Stimulated activated CD8-positive, alpha-beta memory T cell treated with anti-CD3 and anti-CD28 coated beads, Interleukin-7, amount 100 ng/mL, for 48 hours (primary cell): ENCODE measurements around the gene PIK3C2G.

ENCODE experiments used
- DNase-seq, 2 donors: peaks; one replicate each; pipeline ENCODE4 v3.0.0-alpha.2; 2020; ENCODE audit warnings: low read depth in 1 of 2; ENCODE audit errors: extremely low read depth in 1 of 2

The PIK3C2G gene

DNA sequence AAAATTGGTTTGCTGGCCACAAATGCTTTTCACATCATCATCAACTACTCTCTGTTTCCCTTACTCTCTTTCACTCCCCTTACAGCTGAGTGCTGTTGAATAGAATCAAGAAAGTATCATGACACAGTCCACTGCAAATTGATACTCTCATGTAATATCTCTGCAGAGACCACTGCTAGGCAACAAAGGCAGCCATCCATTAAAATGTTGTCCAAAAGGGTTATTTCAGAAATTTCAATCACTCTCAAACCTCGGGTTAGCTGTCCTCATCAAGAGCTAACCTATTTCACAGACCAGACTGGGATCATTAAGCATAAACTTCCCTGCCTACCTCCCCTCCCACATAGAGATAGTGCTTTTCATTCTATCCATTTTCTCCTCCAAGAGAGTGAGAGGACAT, 289.8 kb downstream of the PIK3C2G start:
- no peak for DNase-seq

DNA sequence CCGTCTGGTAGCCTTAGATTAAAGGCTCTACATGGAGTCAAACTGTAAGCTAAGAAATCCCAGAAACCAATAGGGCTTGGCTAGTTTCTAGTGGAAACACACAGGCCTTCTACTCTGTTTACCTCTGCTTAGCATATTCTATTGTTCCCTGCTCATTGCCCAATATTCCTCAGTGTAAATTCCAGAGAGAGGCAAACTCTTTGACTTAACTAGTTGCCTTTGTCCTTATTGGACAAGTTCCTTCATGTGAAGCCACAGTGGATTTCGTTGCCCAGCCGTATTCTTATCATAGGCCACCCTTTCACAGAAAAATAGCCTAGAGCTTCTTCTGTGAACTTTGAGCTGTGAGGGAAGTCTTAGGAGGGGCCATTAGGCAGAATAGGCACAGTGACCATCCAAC, 290.4 kb downstream of the PIK3C2G start:
- no peak for DNase-seq

GRCh38 chr12:18552829-18553228, 291.5 kb downstream of the PIK3C2G start:
- no peak for DNase-seq

GRCh38 chr12:18556161-18556560, 294.8 kb downstream of the PIK3C2G start:
- DNase-seq: no peak

DNA sequence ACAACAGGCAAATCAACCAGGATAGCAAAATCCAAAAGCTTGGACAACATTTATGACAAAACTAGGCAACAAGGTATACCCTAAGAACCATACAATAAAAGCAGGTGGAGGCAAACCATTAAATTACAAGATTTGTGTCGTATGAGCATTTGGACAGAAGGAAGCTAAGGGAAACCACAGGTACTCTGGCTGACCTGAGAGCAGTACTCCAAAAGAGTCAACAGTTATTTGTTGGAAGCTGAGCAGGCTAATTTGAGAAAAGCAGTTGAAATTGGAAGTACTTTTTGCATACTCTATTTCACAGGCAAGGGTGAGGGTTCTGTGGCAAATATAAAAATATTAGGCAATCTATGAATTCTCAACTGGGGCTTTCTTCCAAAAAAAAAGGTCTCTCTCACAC, 297.9 kb downstream of the PIK3C2G start:
- no peak for DNase-seq

- no peak for DNase-seq
Measured at GRCh38 chr12:18562531-18562930, 301.2 kb downstream of the PIK3C2G start.

GRCh38 chr12:18564306-18564705, 303.0 kb downstream of the PIK3C2G start:
- no peak for DNase-seq

- DNase-seq: no peak
Measured at GRCh38 chr12:18567787-18568186, 306.5 kb downstream of the PIK3C2G start.

GRCh38 chr12:18570543-18570942, 309.2 kb downstream of the PIK3C2G start:
- DNase-seq: no peak

DNA sequence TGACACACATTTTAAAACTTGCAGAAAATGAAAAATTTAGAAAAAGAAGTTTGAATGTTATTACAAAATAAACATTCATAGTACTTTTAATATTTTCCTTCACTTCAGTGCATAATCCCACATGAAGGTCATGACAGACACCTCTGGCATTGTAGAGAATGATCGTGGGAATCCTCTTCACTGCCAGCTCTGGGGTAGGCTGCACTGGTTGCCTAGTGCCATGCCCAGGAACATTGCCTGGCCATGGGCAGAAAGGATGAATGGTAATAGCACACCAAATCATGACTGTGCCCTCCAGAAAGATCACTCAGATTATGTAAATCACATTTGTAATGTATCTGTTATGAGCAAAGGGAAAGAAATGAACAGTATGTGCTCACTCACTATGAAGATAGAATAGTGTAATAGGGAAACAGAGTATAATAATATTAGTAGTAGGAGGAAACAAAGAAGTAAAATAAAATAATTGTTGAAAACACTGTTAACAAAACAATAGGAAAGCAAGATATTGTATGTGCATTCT, 314.8 kb downstream of the PIK3C2G start:
- no peak for DNase-seq

GRCh38 chr12:18576648-18577047, 315.3 kb downstream of the PIK3C2G start:
- DNase-seq: no peak

DNA sequence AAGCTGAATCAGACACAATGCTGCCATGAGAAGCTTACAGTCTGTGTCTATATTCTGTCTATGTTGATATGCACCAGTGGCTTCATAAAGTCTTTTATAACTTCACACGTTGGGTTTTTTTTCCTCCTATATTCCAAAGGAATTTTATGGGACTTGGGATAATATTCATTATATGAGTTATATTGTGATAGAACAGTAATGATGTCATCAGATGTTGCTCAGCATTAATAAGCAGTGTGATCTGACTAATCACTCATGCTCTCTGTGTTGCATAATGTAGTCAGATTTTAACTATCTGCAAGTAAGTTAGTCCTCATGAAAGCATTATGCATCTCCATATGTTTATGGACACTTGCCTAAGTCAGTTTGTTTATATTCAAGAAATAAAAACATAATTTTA, 316.9 kb downstream of the PIK3C2G start:
- no peak for DNase-seq

- DNase-seq: no peak
Measured at GRCh38 chr12:18580291-18580690, 319.0 kb downstream of the PIK3C2G start.

- DNase-seq: no peak
Measured at GRCh38 chr12:18580706-18581105, 319.4 kb downstream of the PIK3C2G start.

DNA sequence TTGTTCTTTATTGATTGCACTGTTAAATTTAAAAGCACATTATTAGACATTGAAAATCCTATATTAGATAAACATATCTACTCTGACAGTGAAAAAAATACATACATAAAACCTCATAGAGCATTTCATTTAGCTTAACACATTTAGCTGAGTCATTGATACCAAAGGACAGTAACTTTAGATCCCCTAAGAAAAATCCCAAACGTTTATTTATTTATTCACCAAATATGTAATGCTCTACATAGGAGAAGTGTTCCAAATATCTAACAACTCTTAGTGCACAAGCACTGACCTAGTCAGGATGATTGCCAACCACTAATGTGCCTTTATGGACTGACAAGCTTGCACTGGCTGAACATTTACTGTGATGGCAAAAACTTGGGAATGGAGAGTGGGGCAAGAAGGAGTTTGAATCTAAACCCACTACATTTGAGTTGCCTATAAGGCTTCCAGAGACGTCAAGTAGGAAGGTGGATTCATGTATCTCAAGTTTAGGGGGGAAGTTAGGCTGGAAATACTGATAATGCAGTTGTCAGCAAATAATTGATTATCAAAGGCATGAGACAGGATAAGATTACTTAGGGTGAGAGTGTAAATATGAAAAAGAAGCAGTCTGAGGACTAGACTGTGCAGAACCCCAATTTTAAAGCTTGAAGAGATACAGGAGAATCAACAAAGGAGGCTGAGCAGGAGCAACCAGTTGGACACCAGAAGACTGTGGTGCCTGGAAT, 320.1 kb downstream of the PIK3C2G start:
- DNase-seq: no peak

GRCh38 chr12:18583655-18584054, 322.3 kb downstream of the PIK3C2G start:
- DNase-seq: no peak

DNA sequence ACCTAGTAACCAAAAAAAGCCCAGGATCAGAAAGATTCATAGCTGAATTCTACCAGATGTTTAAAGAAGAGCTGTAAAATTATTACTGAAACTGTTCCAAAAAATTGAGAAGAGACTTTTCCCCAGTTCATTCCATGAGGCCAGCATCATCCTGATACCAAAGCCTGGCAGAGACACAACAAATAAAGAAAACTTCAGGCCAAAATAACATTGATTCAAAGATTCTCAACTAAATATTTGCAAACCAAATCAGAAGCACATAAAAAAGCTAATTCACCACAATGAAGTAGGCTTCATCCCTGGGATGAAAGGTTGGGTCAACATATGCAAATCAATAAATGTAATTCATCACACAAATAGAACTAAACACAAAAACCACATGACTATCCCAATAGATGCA, 325.3 kb downstream of the PIK3C2G start:
- no peak for DNase-seq

DNA sequence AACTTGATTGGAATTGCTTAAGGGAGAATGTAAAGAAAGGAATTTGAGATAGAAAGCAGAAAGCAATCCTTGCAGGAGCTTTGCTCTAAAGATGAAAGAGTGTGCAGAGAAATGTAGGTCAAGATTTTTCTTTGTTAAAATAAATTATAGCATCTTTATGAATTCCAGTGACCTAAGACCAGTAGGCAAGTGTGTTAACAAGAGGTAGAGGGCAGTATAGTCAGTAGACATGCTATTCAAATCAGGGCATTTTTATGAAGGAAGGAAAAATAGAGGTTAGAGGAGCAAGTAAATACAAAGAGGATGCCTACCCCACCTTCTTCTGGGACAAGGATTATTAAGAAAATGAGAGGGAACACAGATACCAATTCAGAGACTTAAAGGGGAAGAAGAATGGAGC, 328.0 kb downstream of the PIK3C2G start:
- DNase-seq: no peak

DNA sequence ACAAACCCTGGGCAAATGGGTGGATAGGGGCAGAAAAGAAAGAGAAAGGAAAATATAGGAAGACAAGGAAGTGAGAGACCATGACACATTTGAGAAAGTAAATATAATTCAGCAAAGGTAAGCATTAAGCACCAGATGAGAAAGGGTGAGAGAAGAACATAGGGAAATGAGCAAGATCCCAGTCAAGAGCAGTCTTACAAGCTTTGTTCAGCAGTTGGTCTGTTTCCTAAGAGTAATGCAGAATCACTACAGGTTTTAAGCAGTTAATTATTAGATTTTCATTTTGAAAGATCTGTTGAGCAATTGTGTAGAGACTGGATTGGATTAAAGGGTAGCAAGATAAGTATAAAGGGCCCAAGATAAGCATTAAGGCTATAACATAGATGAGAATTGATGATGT, 330.2 kb downstream of the PIK3C2G start:
- DNase-seq: no peak

DNA sequence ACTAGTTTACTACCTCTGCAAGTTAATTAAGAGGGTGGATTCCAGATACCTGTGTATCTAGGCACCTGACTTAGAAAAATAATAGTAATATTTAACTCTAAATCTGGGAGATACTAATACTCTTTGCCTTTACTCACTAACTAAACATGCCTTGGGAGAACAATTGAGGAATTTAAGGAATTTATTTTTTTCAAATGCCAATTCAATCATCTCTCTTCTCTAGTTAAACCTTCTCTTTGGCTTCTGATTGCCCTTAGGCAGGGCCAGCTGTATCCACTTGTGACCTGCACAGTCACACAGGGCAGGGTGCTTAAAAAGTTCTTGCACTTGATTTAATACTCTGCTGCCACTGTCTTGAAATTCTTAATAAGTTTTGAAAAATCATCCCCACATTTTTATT, 334.1 kb downstream of the PIK3C2G start:
- DNase-seq: no peak

- no peak for DNase-seq
Measured at GRCh38 chr12:18601962-18602361, 340.6 kb downstream of the PIK3C2G start.

GRCh38 chr12:18612971-18613370, 351.7 kb downstream of the PIK3C2G start:
- DNase-seq: no peak

GRCh38 chr12:18620986-18621385, 359.7 kb downstream of the PIK3C2G start:
- no peak for DNase-seq
